ENCODE data around the gene STUB1.

STUB1 gene

DNA sequence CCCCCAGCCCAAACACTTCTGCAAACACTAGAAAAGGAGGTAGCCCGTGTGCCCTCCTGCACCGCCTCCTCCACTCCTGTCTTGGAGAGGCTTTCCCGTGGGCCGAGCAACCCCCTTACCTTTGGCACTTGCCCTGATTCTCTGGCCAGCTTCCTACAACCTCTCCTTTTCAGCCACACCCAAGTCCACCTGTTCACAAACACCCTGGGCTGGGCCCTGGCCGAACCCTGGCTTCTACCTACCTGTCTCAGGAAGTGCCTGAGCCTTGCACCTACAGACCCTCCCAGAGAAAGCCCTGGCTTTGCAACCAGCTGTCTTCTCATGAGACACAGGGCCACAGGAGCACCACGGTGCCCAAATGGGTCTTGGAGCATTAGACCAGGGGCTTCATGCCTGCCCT, 38.7 kb downstream of the STUB1 start:
- H3K27ac ChIP-seq (replicated peaks) = no peak overlapping the region
- peaks cover 7% of the 10 kb centered on the region for H3K27me3 ChIP-seq (ENCODE audit: insufficient read depth, poor library complexity, severe bottlenecking)
- no peak for DNase-seq (ENCODE audit: low read depth in 1 of 2, low spot score in 1 of 2)
- H3K4me3 ChIP-seq (replicated peaks; ENCODE audit: insufficient read depth, low read length) = no peak overlapping the region
- TF ChIP-seq GABPA (IDR thresholded peaks at IDR 0.05; ENCODE audit: low read depth) (no peak), POLR2AphosphoS5 (IDR thresholded peaks at IDR 0.05; ENCODE audit: low read depth) (no peak), SPI1 (IDR thresholded peaks at IDR 0.05; ENCODE audit: borderline replicate concordance, low read depth) (no peak)
- TF ChIP-seq, protein P1, sequence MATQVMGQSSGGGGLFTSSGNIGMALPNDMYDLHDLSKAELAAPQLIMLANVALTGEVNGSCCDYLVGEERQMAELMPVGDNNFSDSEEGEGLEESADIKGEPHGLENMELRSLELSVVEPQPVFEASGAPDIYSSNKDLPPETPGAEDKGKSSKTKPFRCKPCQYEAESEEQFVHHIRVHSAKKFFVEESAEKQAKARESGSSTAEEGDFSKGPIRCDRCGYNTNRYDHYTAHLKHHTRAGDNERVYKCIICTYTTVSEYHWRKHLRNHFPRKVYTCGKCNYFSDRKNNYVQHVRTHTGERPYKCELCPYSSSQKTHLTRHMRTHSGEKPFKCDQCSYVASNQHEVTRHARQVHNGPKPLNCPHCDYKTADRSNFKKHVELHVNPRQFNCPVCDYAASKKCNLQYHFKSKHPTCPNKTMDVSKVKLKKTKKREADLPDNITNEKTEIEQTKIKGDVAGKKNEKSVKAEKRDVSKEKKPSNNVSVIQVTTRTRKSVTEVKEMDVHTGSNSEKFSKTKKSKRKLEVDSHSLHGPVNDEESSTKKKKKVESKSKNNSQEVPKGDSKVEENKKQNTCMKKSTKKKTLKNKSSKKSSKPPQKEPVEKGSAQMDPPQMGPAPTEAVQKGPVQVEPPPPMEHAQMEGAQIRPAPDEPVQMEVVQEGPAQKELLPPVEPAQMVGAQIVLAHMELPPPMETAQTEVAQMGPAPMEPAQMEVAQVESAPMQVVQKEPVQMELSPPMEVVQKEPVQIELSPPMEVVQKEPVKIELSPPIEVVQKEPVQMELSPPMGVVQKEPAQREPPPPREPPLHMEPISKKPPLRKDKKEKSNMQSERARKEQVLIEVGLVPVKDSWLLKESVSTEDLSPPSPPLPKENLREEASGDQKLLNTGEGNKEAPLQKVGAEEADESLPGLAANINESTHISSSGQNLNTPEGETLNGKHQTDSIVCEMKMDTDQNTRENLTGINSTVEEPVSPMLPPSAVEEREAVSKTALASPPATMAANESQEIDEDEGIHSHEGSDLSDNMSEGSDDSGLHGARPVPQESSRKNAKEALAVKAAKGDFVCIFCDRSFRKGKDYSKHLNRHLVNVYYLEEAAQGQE (IDR thresholded peaks at IDR 0.05; ENCODE audit: insufficient replicate concordance, low read depth) = no peak
- TF ChIP-seq, protein P2, sequence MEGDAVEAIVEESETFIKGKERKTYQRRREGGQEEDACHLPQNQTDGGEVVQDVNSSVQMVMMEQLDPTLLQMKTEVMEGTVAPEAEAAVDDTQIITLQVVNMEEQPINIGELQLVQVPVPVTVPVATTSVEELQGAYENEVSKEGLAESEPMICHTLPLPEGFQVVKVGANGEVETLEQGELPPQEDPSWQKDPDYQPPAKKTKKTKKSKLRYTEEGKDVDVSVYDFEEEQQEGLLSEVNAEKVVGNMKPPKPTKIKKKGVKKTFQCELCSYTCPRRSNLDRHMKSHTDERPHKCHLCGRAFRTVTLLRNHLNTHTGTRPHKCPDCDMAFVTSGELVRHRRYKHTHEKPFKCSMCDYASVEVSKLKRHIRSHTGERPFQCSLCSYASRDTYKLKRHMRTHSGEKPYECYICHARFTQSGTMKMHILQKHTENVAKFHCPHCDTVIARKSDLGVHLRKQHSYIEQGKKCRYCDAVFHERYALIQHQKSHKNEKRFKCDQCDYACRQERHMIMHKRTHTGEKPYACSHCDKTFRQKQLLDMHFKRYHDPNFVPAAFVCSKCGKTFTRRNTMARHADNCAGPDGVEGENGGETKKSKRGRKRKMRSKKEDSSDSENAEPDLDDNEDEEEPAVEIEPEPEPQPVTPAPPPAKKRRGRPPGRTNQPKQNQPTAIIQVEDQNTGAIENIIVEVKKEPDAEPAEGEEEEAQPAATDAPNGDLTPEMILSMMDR (IDR thresholded peaks at IDR 0.05; ENCODE audit: insufficient read depth, low read length) = no peak

DNA sequence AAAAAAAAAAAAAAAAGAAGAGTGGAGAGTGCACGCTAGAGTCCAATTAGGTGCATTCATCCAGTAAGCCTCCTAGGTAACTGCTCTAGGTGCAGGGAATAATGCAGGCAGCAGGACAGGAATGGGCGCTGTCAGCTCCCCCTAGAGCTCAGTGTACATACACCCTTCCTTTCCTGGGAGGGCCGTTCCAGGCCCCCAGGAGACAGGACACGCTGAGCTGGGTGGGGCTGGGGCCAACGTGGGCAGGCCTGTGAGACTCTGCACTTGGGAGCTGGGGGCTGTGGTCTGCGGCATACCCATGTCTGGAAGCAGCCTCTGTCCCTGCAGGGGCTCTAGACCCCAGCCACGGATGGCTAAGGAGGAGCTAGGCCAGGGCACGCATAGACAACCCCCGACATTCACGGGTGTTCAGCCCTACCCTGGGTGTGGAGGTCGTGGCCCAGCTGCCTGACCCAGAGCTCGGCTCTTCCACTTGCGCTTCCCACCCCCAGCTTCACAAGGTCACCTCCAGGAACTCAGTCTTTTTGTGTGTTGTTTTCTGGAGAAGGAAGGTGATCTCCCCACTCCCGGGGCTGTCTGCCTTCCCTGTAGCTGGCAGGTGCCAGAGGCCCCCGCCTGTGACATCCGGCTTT, 39.7 kb downstream of the STUB1 start:
- Histone ChIP-seq H3K27ac (replicated peaks) (peak overlapping the region; percentile 84), H3K4me3 (replicated peaks; ENCODE audit: insufficient read depth, low read length) (peak overlapping the region; percentile 52), H3K27me3 (ENCODE audit: insufficient read depth, poor library complexity, severe bottlenecking) (peaks cover 5% of the 10 kb centered on the region)
- TF ChIP-seq, protein P1 (IDR thresholded peaks at IDR 0.05; ENCODE audit: insufficient replicate concordance, low read depth) = no peak
- no peak for TF ChIP-seq SPI1 (IDR thresholded peaks at IDR 0.05; ENCODE audit: borderline replicate concordance, low read depth)
- no peak for TF ChIP-seq GABPA (IDR thresholded peaks at IDR 0.05; ENCODE audit: low read depth)
- TF ChIP-seq, protein P2 (IDR thresholded peaks at IDR 0.05; ENCODE audit: insufficient read depth, low read length) = no peak
- TF ChIP-seq POLR2AphosphoS5 (IDR thresholded peaks at IDR 0.05; ENCODE audit: low read depth) = no peak
- peak in 1 of 2 experiments; percentile 21 for DNase-seq (ENCODE audit: low read depth in 1 of 2, low spot score in 1 of 2)

DNA sequence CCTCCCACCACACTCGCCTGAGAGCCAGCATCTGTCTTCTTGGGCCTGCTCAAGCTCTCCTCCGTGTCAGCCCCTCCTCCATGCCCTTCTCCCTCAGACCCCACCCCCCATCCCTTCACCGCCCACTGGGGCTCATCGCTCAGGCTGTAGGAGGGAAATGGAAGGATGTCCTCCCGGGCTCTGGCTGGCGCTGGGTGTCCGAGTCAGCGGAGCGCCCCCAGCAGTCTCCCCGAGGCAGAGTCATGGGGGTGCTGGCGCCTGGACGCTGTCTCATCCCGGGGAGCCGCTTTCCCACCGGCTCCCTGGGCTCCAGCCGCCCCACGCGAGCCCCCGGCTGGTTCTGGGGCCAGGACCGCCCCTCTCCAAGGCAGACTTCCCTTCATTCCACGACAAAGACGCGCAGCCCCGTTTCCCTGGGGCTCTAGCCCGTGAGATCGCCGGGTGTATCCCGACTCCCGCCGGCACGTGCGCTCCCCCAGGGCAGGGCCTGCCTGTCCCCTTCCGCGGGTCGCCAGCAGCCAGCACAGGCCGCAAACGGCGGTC, 40.3 kb downstream of the STUB1 start:
- H3K27me3 ChIP-seq (ENCODE audit: insufficient read depth, poor library complexity, severe bottlenecking) = peaks cover 5% of the 10 kb centered on the region
- DNase-seq (ENCODE audit: low read depth in 1 of 2, low spot score in 1 of 2) = peak in 1 of 2 experiments; percentile 61
- H3K4me3 ChIP-seq (replicated peaks; ENCODE audit: insufficient read depth, low read length) = peak overlapping the region; percentile 52
- H3K27ac ChIP-seq (replicated peaks) = peak overlapping the region; percentile 84
- TF ChIP-seq, protein P2 (IDR thresholded peaks at IDR 0.05; ENCODE audit: insufficient read depth, low read length) = peak; percentile 29
- TF ChIP-seq SPI1 (IDR thresholded peaks at IDR 0.05; ENCODE audit: borderline replicate concordance, low read depth) = no peak
- no peak for TF ChIP-seq POLR2AphosphoS5 (IDR thresholded peaks at IDR 0.05; ENCODE audit: low read depth)
- no peak for TF ChIP-seq GABPA (IDR thresholded peaks at IDR 0.05; ENCODE audit: low read depth)
